GM12873 (cell line): ENCODE measurements around the gene PXDN.

Source experiments
- CTCF ChIP-seq: IDR thresholded peaks from 2 replicates; pipeline ENCODE4 v1.5.1; 2012; ENCODE audit warnings: low read depth, mild to moderate bottlenecking, moderate library complexity, low read length, control low read depth; ENCODE audit not compliant: insufficient read depth; ENCODE audit errors: missing control alignments

Gene PXDN

GRCh38 chr2:1740716-1741589 is 3.4 kb downstream of the PXDN start:
- TF ChIP-seq CTCF: no peak

GRCh38 chr2:1739961-1740715 is 4.2 kb downstream of the PXDN start:
- no peak for TF ChIP-seq CTCF

- TF ChIP-seq CTCF: no peak
Measured at GRCh38 chr2:1739322-1739957, 4.9 kb downstream of the PXDN start.

GRCh38 chr2:1738646-1739302 is 5.5 kb downstream of the PXDN start:
- TF ChIP-seq CTCF: no peak

- TF ChIP-seq CTCF: no peak
Measured at GRCh38 chr2:1738163-1738562, 6.2 kb downstream of the PXDN start.

- no peak for TF ChIP-seq CTCF
Measured at GRCh38 chr2:1736997-1737480, 7.3 kb downstream of the PXDN start.
